Panc1 (cell line): ENCODE data around the gene TTC39B.

ENCODE experiments used
- CTCF ChIP-seq: fragments of 450-650 bp; IDR thresholded peaks from 2 replicates; pipeline ENCODE4 v1.5.1; 2017; ENCODE audit warnings: mild to moderate bottlenecking
- POLR2AphosphoS5 ChIP-seq: IDR thresholded peaks from 2 replicates; pipeline ENCODE4 v1.6.1; 2012; ENCODE audit warnings: mild to moderate bottlenecking, low read depth, low read length, moderate library complexity
- SIN3A ChIP-seq: IDR thresholded peaks from 2 replicates; pipeline ENCODE4 v1.6.1; 2012; ENCODE audit warnings: low read depth, mild to moderate bottlenecking, low read length, moderate library complexity, borderline replicate concordance; ENCODE audit not compliant: insufficient read depth
- TCF7L2 ChIP-seq: IDR thresholded peaks from 2 replicates; pipeline ENCODE4 v1.6.1; 2011; ENCODE audit warnings: mild to moderate bottlenecking, low read depth, low read length, inconsistent platforms

GRCh38 chr9:15138357-15138686 lies 168.7 kb downstream of the TTC39B start:
- TF ChIP-seq CTCF, result no peak
- TF ChIP-seq POLR2AphosphoS5, result no peak
- TF ChIP-seq SIN3A, result no peak
- no peak for TF ChIP-seq TCF7L2
